K562 (cell line): ENCODE results near the gene SHMT1. TPM values are rescaled to one million over a fixed set of nuclear protein-coding genes. Genes with fewer than 3 reads are reported as not detected.
"Not testable (repeated sequence)": the region's sequence is repeated elsewhere in the genome, so short reads cannot be mapped to it uniquely, and the experiment has no call there.

ENCODE experiments used
- ATAC-seq: fragments of 200-7000 bp; cut with Tn5 transposase; 3 replicates; pipeline ENCODE4 v1.9.1; 2020; ENCODE audit warnings: moderate library complexity
- BruUV-seq: library from RNA; stranded (reverse); fragments of 400-500 nt; replicated peaks from 2 replicates; lab custom pipeline; 2021; lab: Mats Ljungman, UMichigan
- CTCF ChIA-PET: fragments of 300-600 bp; formaldehyde crosslinking; extraction: SDS; loops from one replicate; lab custom pipeline; 2021; ENCODE audit warnings: low intra/inter-chr PET ratio; lab: Yijun Ruan, JAX
- POLR2A ChIA-PET: fragments of 300-600, 350-650 bp; sonication (Branson Sonifier 250); formaldehyde crosslinking; extraction: SDS; loops from one replicate; lab custom pipeline; 2021; ENCODE audit warnings: antibody characterized with exemption, inconsistent platforms; lab: Yijun Ruan, JAX
- DNase-seq, 4 experiments: peaks; one replicate each; pipeline versions ENCODE4 v3.0.0 to v3.0.0-alpha.2; 2011 to 2018; ENCODE audit warnings: low spot score in 3 of 4, mixed read lengths in 3 of 4; ENCODE audit errors: extremely low read depth in 1 of 4
- FAIRE-seq: peaks from 2 replicates; lab custom pipeline; 2011; peaks lifted over from hg19 to GRCh38; lab: Jason Lieb, UNC
- H2AFZ ChIP-seq: 2 replicates; pipeline ENCODE4 v1.6.0; 2011; ENCODE audit warnings: low read depth, low read length, control low read depth, inconsistent platforms
- H3K27ac ChIP-seq: fragments of 200-600 bp; 3 replicates; pipeline ENCODE4 v1.8.0; 2011; ENCODE audit warnings: low read depth, mild to moderate bottlenecking, control low read depth, inconsistent platforms, low read length, moderate library complexity, mixed read lengths; ENCODE audit errors: extremely low read depth
- H3K27me3 ChIP-seq, 2 experiments: fragments of 300-600 bp in 1 of 2; 2 replicates in 1 of 2; 3 replicates in 1 of 2; pipeline versions ENCODE4 v1.6.0 to v1.8.0; 2011; ENCODE audit warnings: inconsistent platforms in 2 of 2, low read length in 2 of 2, mild to moderate bottlenecking in 1 of 2, mixed read lengths in 1 of 2, moderate library complexity in 1 of 2; ENCODE audit not compliant: control insufficient read depth in 2 of 2, insufficient read depth in 2 of 2
- H3K36me3 ChIP-seq: fragments of 300-600 bp; 3 replicates; pipeline ENCODE4 v1.8.0; 2011; ENCODE audit warnings: mild to moderate bottlenecking, low read length, inconsistent platforms; ENCODE audit not compliant: control insufficient read depth, insufficient read depth
- H3K4me1 ChIP-seq, 2 experiments: fragments of 200-600 bp in 1 of 2; replicated peaks in 1 of 2; 2 replicates in 1 of 2; 3 replicates in 1 of 2; pipeline versions ENCODE4 v1.5.1 to v1.8.0; 2011; ENCODE audit warnings: inconsistent platforms in 2 of 2, low read length in 2 of 2, mild to moderate bottlenecking in 1 of 2, mixed read lengths in 1 of 2, moderate library complexity in 1 of 2; ENCODE audit not compliant: control insufficient read depth in 2 of 2, insufficient read depth in 2 of 2
- H3K4me2 ChIP-seq: 2 replicates; pipeline ENCODE4 v1.6.1; 2011; ENCODE audit warnings: low read length, control low read depth, inconsistent platforms, mixed read lengths; ENCODE audit not compliant: insufficient read depth
- H3K4me3 ChIP-seq: fragments of 200-600 bp; sonication (generic), shearing (Covaris generic); 2 replicates; pipeline ENCODE4 v1.5.1; 2016; ENCODE audit warnings: control low read depth, inconsistent platforms
- H3K79me2 ChIP-seq: fragments of 200-600 bp; 3 replicates; pipeline ENCODE4 v1.8.0; 2011; ENCODE audit warnings: low read length, inconsistent platforms; ENCODE audit not compliant: control insufficient read depth, insufficient read depth
- H3K9ac ChIP-seq, 2 experiments: 2 replicates each; pipeline versions ENCODE4 v1.6.0 to v1.6.1; 2011; ENCODE audit warnings: low read depth in 2 of 2, low read length in 2 of 2, control low read depth in 1 of 2, inconsistent platforms in 1 of 2, mild to moderate bottlenecking in 1 of 2, mixed read lengths in 1 of 2; ENCODE audit not compliant: insufficient read depth in 1 of 2
- H3K9me1 ChIP-seq: one replicate; pipeline ENCODE4 v1.6.0; 2011; ENCODE audit warnings: inconsistent platforms, mild to moderate bottlenecking, low read length, moderate library complexity; ENCODE audit not compliant: control insufficient read depth, insufficient read depth
- H3K9me3 ChIP-seq: replicated peaks from 2 replicates; pipeline ENCODE4 v1.5.1; 2011; ENCODE audit warnings: low read depth, low read length, inconsistent platforms; ENCODE audit not compliant: control insufficient read depth, insufficient read depth
- H4K20me1 ChIP-seq: replicated peaks from 2 replicates; pipeline ENCODE4 v1.6.1; 2011; ENCODE audit warnings: low read length, inconsistent platforms, mixed read lengths; ENCODE audit not compliant: control insufficient read depth, insufficient read depth
- ATF1 ChIP-seq, 2 experiments: fragments of 450-650 bp in 1 of 2; IDR thresholded peaks; 2 replicates each; pipeline ENCODE4 v1.6.1; 2016; ENCODE audit warnings: missing compliant biosample characterization in 1 of 2, missing genetic modification characterization in 1 of 2
- HNRNPUL1 ChIP-seq: fragments of 200-400 bp; formaldehyde crosslinking; IDR thresholded peaks from 2 replicates; pipeline ENCODE4 v1.6.1; 2017; ENCODE audit warnings: low read length
- NR2C2 ChIP-seq, 2 experiments: fragments of 200-800 bp in 1 of 2; sonication (Bioruptor generic) in 1 of 2; sonication (generic) in 1 of 2; formaldehyde crosslinking in 1 of 2; IDR thresholded peaks; 2 replicates each; pipeline versions ENCODE4 v1.6.1 to v1.8.0; 2016 to 2022; ENCODE audit warnings: mild to moderate bottlenecking in 1 of 2, missing compliant biosample characterization in 1 of 2, missing genetic modification characterization in 1 of 2, missing genetic modification reagents in 1 of 2
- POU5F1 ChIP-seq: fragments of 150-350 bp; IDR thresholded peaks from 2 replicates; pipeline ENCODE4 v1.6.1; 2014; ENCODE audit warnings: borderline replicate concordance, low read length, low read depth, mild to moderate bottlenecking; ENCODE audit not compliant: partially characterized antibody
- PTRF ChIP-seq: fragments of 450-650 bp; IDR thresholded peaks from 2 replicates; pipeline ENCODE4 v1.6.1; 2016; ENCODE audit warnings: mild to moderate bottlenecking, missing genetic modification characterization, missing compliant biosample characterization
- RFX1 ChIP-seq: fragments of 450-650 bp; IDR thresholded peaks from 2 replicates; pipeline ENCODE4 v1.6.1; 2016; ENCODE audit warnings: mild to moderate bottlenecking, moderate library complexity
- WGBS: fragments of 100-300 bp; shearing (Covaris generic); methylation state at CpG from one replicate; pipeline ENCODE4 v1.1.6; 2016; ENCODE audit warnings: low coverage, mixed read lengths; ENCODE audit not compliant: insufficient coverage; ENCODE audit errors: missing lambda C conversion rate; 5-methylcytosine and 5-hydroxymethylcytosine counted together
- in situ Hi-C: fragments of 300-500 bp; cut with MboI; formaldehyde crosslinking; loops from 4 replicates; pipeline ENCODE4 v1.15.0; 2018; ENCODE audit warnings: inconsistent platforms, mixed read lengths
- intact Hi-C: fragments of 100-400 bp; cut with micrococcal nuclease; formaldehyde crosslinking; loops from 2 replicates; pipeline ENCODE4 v1.14.2; 2022
- polyA plus RNA-seq, 8 experiments: library from polyadenylated mRNA; depleted of rRNA in 4 of 8; stranded (reverse) in 5 of 8; unstranded in 3 of 8; fragments of >200 nt; fragmentation: Nextera tagmentation in 2 of 8; fragmentation: Illumina TruSeq in 1 of 8; extraction: Ambion mirVana in 2 of 8; extraction: Trizol in 1 of 8; gene quantifications; 2 replicates each; pipeline versions ENCODE4 v1.2.1 to v1.2.3, GENCODE V29; 2011 to 2014; ENCODE audit warnings: inconsistent platforms in 1 of 8, missing spikeins in 1 of 8
- total RNA-seq, 7 experiments: library from RNA; depleted of rRNA in 6 of 7; stranded (reverse); fragments of >200 nt in 6 of 7; fragmentation: Illumina TruSeq in 2 of 7; extraction: Trizol in 2 of 7; gene quantifications; 2 replicates each; pipeline versions ENCODE4 v1.2.1 to v1.2.3, GENCODE V29; 2011 to 2021; ENCODE audit warnings: low replicate concordance in 1 of 7

The SHMT1 gene
- total and polyA plus RNA-seq, 9 of the 15 experiments (the other 6 are each of a cell fraction or from before 2014, with no cell fraction given), result 3.3 to 31.2 (median 23.3) TPM

- H3K36me3 ChIP-seq, H3K4me2 ChIP-seq, H2AFZ ChIP-seq, H3K9ac ChIP-seq, H4K20me1 ChIP-seq, H3K9me1 ChIP-seq, BruUV-seq, intact Hi-C loops, POLR2A ChIA-PET, in situ Hi-C loops, H3K4me3 ChIP-seq, H3K9me3 ChIP-seq, ATAC-seq, CTCF ChIA-PET, H3K27ac ChIP-seq, DNase-seq, H3K79me2 ChIP-seq, FAIRE-seq: not testable (repeated sequence)
- WGBS, result 25% methylated on average over 4 of the region's 5 CpGs
- Histone ChIP-seq H3K4me1 (peaks cover 0 to 28% of the 10 kb centered on the region in 2 experiments; a peak in 2 of 5 replicates), H3K27me3 (peaks cover 0 to 17% of the 10 kb centered on the region in 2 experiments; a peak in 2 of 5 replicates)
These were observed 15.3 kb upstream of the SHMT1 start for GRCh38 chr17:18378614-18379013.

GRCh38 chr17:18378205-18378505 is 14.8 kb upstream of the SHMT1 start:
- Histone ChIP-seq H3K9ac (no peak overlapping the region), H4K20me1 (no peaks in the 10 kb centered on the region), H3K36me3 (no peaks in the 10 kb centered on the region), H3K27me3 (peaks cover 0 to 17% of the 10 kb centered on the region in 2 experiments; a peak in 2 of 5 replicates), H3K4me1 (peaks cover 0 to 28% of the 10 kb centered on the region in 2 experiments; a peak in 2 of 5 replicates), H3K27ac (no peak overlapping the region), H2AFZ (no peak overlapping the region), H3K4me2 (no peak overlapping the region), H3K79me2 (no peaks in the 10 kb centered on the region), H3K9me3 (no peaks in the 10 kb centered on the region), H3K4me3 (no peak overlapping the region), H3K9me1 (no peaks in the 10 kb centered on the region)
- BruUV-seq, result no TSS peak
- intact Hi-C loops (no loop called here), in situ Hi-C loops (no loop called here)
- ATAC-seq (no peak), DNase-seq (no peak), FAIRE-seq (no peak)
- POLR2A ChIA-PET, result no interaction called here
- CTCF ChIA-PET, result no interaction called here
- TF ChIP-seq RFX1 (no peak), HNRNPUL1 (no peak), POU5F1 (no peak), NR2C2 (CRISPR knock-in tag; IDR thresholded peaks at IDR 0.05) (no peak), NR2C2 (tag; IDR thresholded peaks at IDR 0.05) (no peak), PTRF (tag) (no peak), ATF1 (CRISPR knock-in tag; IDR thresholded peaks at IDR 0.05) (no peak), ATF1 (tag; IDR thresholded peaks at IDR 0.05) (no peak)
- WGBS, result no CpG with 5 or more reads among the region's 2 CpGs
